Measurements from ENCODE around the gene ANKRD55. TPM values are rescaled to one million over a fixed set of nuclear protein-coding genes. Genes with fewer than 3 reads are reported as not detected.
A peak's percentile ranks its signal among the peaks of the same experiment; 100 is the strongest.

The ANKRD55 gene
- total and polyA plus RNA-seq, 2 donors (not counting 3 experiments of a cell fraction or from before 2014, with no cell fraction given), result 1.4 to 2.1 TPM

DNA sequence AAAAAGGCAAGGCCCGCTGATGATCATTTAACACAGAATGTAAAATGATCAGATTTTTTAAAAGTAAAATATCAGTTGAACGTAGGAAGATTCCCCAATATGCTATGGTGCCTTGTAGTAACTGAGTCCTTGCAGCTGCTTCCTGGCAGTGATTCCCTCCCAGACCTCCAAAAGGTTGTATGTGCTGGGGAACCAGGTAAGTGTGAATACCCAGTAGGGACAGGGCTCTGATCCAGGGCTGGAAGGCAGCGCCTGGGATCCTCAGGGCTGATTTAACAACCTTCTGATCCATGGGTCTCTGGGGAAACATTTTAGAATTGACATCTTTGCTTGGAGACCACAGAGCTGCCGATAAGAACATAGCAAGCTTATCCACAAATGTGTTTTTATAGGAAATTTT lies 161.7 kb downstream of the ANKRD55 start:
- Histone ChIP-seq H3K27me3 (ENCODE audit: control insufficient read depth in 2 of 2, insufficient read depth in 2 of 2, low read length in 2 of 2) (no peaks in the 10 kb centered on the region), H3K79me2 (ENCODE audit: control insufficient read depth, insufficient read depth, low read length) (no peaks in the 10 kb centered on the region), H3K9me3 (replicated peaks; ENCODE audit: control insufficient read depth, insufficient read depth, low read length) (no peaks in the 10 kb centered on the region), H4K20me1 (replicated peaks; ENCODE audit: control insufficient read depth, extremely low read depth, insufficient read depth, low read length) (no peaks in the 10 kb centered on the region), H3K27ac (ENCODE audit: insufficient read depth, low read depth, low read length) (no peak overlapping the region), H3K9ac (replicated peaks; ENCODE audit: extremely low read depth, insufficient read depth, low read length) (no peak overlapping the region), H3K4me1 (ENCODE audit: control insufficient read depth, extremely low read depth, insufficient read depth, low read length) (peaks cover 25% of the 10 kb centered on the region), H3K4me2 (ENCODE audit: insufficient read depth, low read length) (peak overlapping the region; percentile 47), H2AFZ (ENCODE audit: low read depth, low read length) (peak overlapping the region; percentile 84), H3K9me1 (replicated peaks; ENCODE audit: control insufficient read depth, extremely low read depth, insufficient read depth, low read length) (no peaks in the 10 kb centered on the region), H3K36me3 (ENCODE audit: control insufficient read depth in 2 of 2, extremely low read depth in 1 of 2, insufficient read depth in 2 of 2, low read length in 2 of 2) (no peaks in the 10 kb centered on the region), H3K4me3 (replicated peaks in 1 of 3; ENCODE audit: insufficient read depth in 1 of 3, low read depth in 1 of 3, low read length in 3 of 3) (no peak overlapping the region)
- no TSS peak for BruUV-seq (replicated peaks)
- DNase-seq (ENCODE audit: low read depth, low spot score) (no peak), FAIRE-seq (no peak)
- intact Hi-C loops (cut with micrococcal nuclease) (loop anchor here (5.0 kb wide), 1 partner anchor 79 kb away; the partner anchor contains the start of gene IL6ST), dilution Hi-C loops (cut with MboI; ENCODE audit: extremely low pct_ligation_motif_present, low sequenced_read_pairs) (no loop called here)
- TF ChIP-seq, protein P1, sequence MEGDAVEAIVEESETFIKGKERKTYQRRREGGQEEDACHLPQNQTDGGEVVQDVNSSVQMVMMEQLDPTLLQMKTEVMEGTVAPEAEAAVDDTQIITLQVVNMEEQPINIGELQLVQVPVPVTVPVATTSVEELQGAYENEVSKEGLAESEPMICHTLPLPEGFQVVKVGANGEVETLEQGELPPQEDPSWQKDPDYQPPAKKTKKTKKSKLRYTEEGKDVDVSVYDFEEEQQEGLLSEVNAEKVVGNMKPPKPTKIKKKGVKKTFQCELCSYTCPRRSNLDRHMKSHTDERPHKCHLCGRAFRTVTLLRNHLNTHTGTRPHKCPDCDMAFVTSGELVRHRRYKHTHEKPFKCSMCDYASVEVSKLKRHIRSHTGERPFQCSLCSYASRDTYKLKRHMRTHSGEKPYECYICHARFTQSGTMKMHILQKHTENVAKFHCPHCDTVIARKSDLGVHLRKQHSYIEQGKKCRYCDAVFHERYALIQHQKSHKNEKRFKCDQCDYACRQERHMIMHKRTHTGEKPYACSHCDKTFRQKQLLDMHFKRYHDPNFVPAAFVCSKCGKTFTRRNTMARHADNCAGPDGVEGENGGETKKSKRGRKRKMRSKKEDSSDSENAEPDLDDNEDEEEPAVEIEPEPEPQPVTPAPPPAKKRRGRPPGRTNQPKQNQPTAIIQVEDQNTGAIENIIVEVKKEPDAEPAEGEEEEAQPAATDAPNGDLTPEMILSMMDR (IDR thresholded peaks at IDR 0.05; ENCODE audit: extremely low read depth in 1 of 2, insufficient read depth in 1 of 2, low read depth in 1 of 2, low read length in 2 of 2), result no peak
- TF ChIP-seq MYC (IDR thresholded peaks at IDR 0.05; ENCODE audit: low read depth, low read length), result no peak
- ChIA-PET POLR2A (no interaction called here), CTCF (interaction anchor here (1.5 kb wide), 1 partner anchor 21 kb away, joined by 3 read pairs; no protein-coding TSS in a partner anchor)

DNA sequence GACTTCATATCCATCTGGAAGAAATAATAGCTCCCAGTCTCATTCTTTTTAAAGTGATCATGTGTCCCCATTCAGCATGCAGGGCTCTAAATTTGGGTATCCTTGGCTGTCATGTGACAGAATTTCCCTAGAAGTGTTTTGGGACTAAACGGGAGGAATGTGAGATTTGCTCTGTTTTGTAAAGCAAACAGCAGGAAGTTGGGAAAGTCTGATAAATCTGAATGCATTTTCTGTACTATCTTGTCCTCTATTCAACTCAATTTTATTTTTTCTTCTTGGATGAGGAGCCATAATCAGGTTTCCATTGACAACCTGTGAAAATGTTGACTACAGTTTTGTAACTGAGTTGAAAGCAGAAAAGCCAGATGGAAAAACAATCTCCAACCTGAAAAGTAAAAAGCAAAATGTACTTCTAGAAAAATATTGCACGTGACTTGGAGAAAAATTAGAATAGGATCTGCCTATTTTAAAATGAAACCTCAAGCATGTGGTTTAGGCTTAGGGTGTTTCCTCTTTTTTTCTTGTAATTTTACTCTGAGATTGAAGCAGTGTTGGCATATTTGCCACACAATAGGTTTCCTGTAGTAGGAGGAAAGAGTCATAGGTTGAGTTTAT lies 162.2 kb downstream of the ANKRD55 start:
- no peak for TF ChIP-seq MYC (IDR thresholded peaks at IDR 0.05; ENCODE audit: low read depth, low read length)
- TF ChIP-seq, protein P1 (IDR thresholded peaks at IDR 0.05; ENCODE audit: extremely low read depth in 1 of 2, insufficient read depth in 1 of 2, low read depth in 1 of 2, low read length in 2 of 2), result no peak
- TF ChIP-seq, protein P2, sequence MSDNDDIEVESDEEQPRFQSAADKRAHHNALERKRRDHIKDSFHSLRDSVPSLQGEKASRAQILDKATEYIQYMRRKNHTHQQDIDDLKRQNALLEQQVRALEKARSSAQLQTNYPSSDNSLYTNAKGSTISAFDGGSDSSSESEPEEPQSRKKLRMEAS (IDR thresholded peaks at IDR 0.05; ENCODE audit: insufficient read depth, insufficient read length), result no peak
- TF ChIP-seq POLR2AphosphoS5 (IDR thresholded peaks at IDR 0.05; ENCODE audit: insufficient read depth, low read depth, low read length), result no peak
- no peak for TF ChIP-seq JUN (IDR thresholded peaks at IDR 0.05; ENCODE audit: borderline replicate concordance, insufficient read depth, insufficient read length, low read depth)
- no peak for TF ChIP-seq FOS (IDR thresholded peaks at IDR 0.05; ENCODE audit: borderline replicate concordance, insufficient read depth, low read length)
- no peak for TF ChIP-seq EZH2 (IDR thresholded peaks at IDR 0.05; ENCODE audit: borderline replicate concordance, low read depth, low read length, severe bottlenecking)
- no peak for TF ChIP-seq POLR2A (IDR thresholded peaks at IDR 0.05; ENCODE audit: low read depth, low read length)
- TF ChIP-seq GATA2 (IDR thresholded peaks at IDR 0.05; ENCODE audit: insufficient read depth, insufficient read length, low read depth, low read length), result no peak
- H4K20me1 ChIP-seq (replicated peaks; ENCODE audit: control insufficient read depth, extremely low read depth, insufficient read depth, low read length), result no peaks in the 10 kb centered on the region
- H3K36me3 ChIP-seq (ENCODE audit: control insufficient read depth in 2 of 2, extremely low read depth in 1 of 2, insufficient read depth in 2 of 2, low read length in 2 of 2), result no peaks in the 10 kb centered on the region
- H3K4me1 ChIP-seq (ENCODE audit: control insufficient read depth, extremely low read depth, insufficient read depth, low read length), result peaks cover 25% of the 10 kb centered on the region
- CTCF ChIA-PET, result no interaction called here
- dilution Hi-C loops (cut with MboI; ENCODE audit: extremely low pct_ligation_motif_present, low sequenced_read_pairs), result no loop called here
- H2AFZ ChIP-seq (ENCODE audit: low read depth, low read length), result peak overlapping the region; percentile 84
- FAIRE-seq (peak; percentile 33), DNase-seq (ENCODE audit: low read depth, low spot score) (peak; percentile 37)
- no peak overlapping the region for H3K9ac ChIP-seq (replicated peaks; ENCODE audit: extremely low read depth, insufficient read depth, low read length)
- intact Hi-C loops (cut with micrococcal nuclease), result loop anchor here (5.0 kb wide), 1 partner anchor 79 kb away; the partner anchor contains the start of gene IL6ST
- BruUV-seq (replicated peaks), result no TSS peak
- no peaks in the 10 kb centered on the region for H3K9me1 ChIP-seq (replicated peaks; ENCODE audit: control insufficient read depth, extremely low read depth, insufficient read depth, low read length)
- no peak overlapping the region for H3K4me3 ChIP-seq (replicated peaks in 1 of 3; ENCODE audit: insufficient read depth in 1 of 3, low read depth in 1 of 3, low read length in 3 of 3)
- no peaks in the 10 kb centered on the region for H3K9me3 ChIP-seq (replicated peaks; ENCODE audit: control insufficient read depth, insufficient read depth, low read length)
- no peaks in the 10 kb centered on the region for H3K27me3 ChIP-seq (ENCODE audit: control insufficient read depth in 2 of 2, insufficient read depth in 2 of 2, low read length in 2 of 2)
- H3K27ac ChIP-seq (ENCODE audit: insufficient read depth, low read depth, low read length), result no peak overlapping the region
- H3K79me2 ChIP-seq (ENCODE audit: control insufficient read depth, insufficient read depth, low read length), result no peaks in the 10 kb centered on the region
- peak overlapping the region; percentile 47 for H3K4me2 ChIP-seq (ENCODE audit: insufficient read depth, low read length)
- POLR2A ChIA-PET, result no interaction called here

All from endothelial cell of umbilical vein (primary cell).